Daoy (cell line): Measurements from ENCODE around the gene NDUFAF8. TPM values are rescaled to one million over a fixed set of nuclear protein-coding genes. Genes with fewer than 3 reads are reported as not detected.
A peak's percentile ranks its signal among the peaks of the same experiment; 100 is the strongest.

ENCODE experiments used
- DNase-seq: peaks from one replicate; pipeline ENCODE4 v3.0.0-alpha.2; 2015; ENCODE audit warnings: low read depth
- total RNA-seq: library from RNA; depleted of rRNA; stranded (reverse); fragments of >200 nt; shearing (Covaris generic); gene quantifications from 2 replicates; pipeline ENCODE4 v1.2.3, GENCODE V29; 2014; rRNA removed

NDUFAF8 gene
- 59.5 and 75.5 TPM in 2 replicates for total RNA-seq

GRCh38 chr17:81238815-81239713, at the start of gene NDUFAF8, which contains the start of gene TEPSIN:
Gene NDUFAF8, plus strand, starts transcription at chr17:81239318. Its CDS starts 46 bp downstream, at chr17:81239364.
Gene TEPSIN, minus strand, starts transcription at chr17:81239055. Its CDS starts 22 bp downstream, at chr17:81239033.
- DNase-seq = peak; percentile 99

GRCh38 chr17:81189670-81190530, 49.2 kb upstream of the NDUFAF8 start:
- no peak for DNase-seq

GRCh38 chr17:81190591-81190990, 48.5 kb upstream of the NDUFAF8 start:
- DNase-seq = no peak

DNA sequence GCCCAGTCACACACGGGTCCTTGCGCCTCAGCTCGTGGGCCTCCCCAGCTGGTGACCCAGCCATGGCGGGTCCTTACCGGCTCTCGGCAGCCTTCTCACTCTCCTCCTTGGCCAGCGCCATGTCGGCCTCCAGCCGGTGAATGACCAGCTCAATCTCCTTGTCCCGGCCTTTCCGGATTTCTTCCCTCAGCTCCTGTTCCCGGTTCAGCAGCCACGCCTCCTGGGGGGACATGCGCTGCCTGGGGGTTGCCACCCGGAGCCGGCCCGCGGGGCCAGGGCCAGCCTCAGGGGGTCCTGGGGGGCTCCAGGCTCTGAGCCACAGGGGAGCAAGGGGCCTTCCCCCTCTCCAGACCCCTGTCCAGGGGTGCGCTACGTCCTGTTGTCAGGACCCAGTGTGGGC, 48.0 kb upstream of the NDUFAF8 start:
- no peak for DNase-seq

- DNase-seq = no peak
Measured at GRCh38 chr17:81191646-81192045, 47.5 kb upstream of the NDUFAF8 start.

- no peak for DNase-seq
Measured at GRCh38 chr17:81192386-81193050, 46.6 kb upstream of the NDUFAF8 start.

DNA sequence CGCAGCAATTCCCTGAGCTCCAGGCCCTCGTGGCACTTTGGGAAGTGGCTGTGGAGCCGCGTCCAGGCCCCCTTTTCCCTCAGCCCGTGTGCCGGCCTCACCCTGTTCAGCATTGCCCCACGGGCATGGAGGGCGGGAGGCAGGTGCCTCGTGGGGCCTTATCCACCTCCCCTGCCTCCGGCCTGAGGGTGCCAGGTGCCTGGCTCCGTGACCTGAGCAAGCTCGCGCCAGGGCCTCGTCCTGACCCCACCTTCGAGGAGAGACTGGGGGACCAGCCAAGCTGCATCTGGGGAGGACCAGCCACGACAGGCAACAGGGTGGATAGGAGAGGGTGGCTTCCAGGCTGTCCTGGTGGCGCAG, 46.1 kb upstream of the NDUFAF8 start:
- DNase-seq = no peak

- DNase-seq = no peak
Measured at GRCh38 chr17:81193470-81194224, 45.5 kb upstream of the NDUFAF8 start.

DNA sequence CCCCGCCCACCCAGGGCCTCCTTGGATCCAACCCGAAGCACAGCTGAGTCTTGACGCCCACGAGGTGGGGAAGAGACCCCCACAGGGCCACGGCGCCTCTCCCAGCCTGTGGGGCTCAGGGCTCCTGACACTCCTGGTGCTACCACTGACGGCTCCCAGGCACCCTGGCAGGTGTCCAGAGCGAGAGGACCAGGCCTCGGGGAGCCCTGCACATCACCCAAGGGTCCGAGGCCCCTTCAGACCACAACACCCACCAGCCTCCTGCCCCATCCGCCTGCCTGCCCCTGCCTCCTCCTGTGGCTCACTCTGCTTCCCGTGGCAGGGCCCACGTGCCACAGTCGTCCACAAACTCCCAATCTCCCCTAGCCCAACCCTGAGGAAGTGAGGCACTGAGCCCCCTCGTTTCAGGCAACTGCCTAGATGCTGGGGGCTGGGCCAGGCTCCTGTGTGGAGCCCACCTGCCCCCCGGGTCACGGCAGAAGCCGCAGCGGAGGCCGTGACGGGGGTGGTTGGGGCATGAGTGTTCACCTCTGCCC, 44.8 kb upstream of the NDUFAF8 start:
- DNase-seq = no peak

- DNase-seq = no peak
Measured at GRCh38 chr17:81194941-81195901, 43.9 kb upstream of the NDUFAF8 start.

GRCh38 chr17:81195941-81196495, 43.1 kb upstream of the NDUFAF8 start:
- DNase-seq = no peak

DNA sequence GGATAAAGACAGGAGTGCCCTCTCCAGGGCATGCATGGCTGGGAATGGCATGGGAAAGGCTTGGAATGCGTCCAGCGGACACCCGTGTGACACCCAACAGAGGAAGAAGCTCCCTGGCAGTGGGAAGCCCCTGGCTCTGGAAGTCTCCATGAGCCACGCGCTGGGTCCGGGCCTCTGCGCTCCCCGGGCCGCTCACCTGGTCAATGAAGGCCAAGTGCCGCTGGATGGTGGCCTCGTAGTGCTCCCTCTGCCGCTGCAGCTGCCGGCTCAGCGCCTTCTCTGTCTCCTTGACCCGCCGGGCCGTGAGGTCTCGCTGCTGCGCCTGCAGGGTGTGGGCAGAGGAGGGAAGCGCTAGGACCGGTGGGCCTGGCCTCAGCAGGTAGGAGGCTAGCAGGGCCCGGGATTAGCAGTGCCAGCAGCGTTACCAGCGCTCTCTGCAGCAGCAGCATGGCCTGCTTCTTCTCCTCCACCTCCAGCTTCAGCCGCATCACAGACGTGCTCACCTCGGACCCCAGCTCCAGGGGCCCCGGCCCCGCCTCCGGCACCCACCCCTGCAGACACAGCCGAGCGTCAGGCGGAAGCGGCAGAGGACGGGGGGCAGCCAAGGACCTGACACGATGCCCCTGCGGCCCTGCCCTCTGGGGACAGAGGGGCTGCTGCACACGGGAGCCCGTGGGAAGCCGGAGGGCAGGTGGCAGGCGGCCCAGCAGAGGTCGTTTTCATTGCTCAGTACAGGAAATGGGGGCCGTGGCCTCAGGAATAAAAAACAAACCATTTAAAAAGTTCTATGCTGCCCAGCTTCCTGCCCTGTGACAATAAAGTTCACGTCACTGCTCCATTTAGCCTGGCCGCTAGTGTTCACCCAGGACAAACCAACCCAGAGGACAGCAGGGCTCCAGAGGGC, 42.4 kb upstream of the NDUFAF8 start:
- no peak for DNase-seq

GRCh38 chr17:81197409-81197795, 41.7 kb upstream of the NDUFAF8 start:
- DNase-seq = no peak

DNA sequence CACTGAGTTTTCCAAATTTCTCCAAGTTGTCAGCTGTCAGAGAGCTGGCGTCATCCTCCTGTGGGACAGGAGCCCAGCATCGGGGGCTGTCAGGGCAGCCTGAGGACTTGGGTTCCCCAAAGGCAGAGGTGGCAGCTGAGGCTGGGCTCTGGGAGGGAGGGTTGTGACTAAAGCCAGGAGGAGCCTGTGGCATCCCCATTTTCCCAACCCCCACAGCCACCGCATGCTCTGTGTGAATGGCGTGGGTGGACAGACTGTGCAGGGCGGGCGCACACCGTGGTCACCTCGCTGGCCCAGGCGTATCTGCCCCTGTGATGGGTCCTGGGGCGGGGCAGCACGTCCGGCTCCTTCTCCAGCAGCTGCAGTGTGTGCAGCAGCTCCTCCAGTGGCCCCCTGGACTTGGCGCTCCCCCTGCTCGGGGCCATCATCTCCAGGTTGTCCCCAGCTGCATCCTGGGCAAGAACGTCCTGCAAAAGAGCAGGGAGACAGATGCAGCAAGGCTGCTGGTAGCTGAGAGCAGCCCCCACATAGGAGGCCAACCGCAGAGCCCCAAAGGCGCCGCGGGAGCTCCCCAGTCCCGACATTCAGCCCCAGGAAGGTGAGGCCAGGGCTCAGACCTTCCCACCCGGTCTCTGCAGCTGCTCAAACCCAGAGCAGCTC, 41.2 kb upstream of the NDUFAF8 start:
- DNase-seq = no peak

DNA sequence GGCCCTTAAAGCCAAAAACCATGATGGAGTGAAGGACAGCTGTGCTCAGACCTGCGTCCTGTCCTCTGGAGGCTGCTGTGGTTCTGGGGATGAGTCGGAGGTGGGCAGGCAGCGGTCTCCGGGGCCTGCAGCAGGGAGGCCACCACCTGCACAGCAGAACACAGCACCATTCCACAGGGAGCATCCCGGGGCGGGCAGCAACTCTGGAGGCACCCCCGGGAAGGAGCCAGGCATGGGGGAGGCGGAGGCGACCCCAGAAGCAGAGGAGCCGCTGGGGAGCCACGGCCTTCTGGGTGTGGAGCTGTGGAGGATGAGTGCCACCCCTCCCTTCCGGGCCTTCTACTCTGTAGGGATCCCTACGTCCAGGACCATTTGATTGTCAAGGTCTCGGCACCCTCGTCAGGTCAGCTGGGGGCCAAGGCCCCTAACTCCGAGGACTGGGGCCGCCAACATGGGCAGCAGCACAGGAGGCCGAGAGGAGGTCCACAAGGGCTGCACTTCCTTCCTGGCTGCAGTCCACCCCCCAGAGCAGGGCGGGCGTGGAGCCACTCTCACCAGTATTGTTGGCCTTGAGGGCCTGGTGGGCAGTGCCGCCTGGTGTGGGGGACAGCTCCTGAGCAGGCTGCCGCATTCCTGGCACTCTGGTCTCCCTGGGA, 40.2 kb upstream of the NDUFAF8 start:
- DNase-seq = no peak

DNA sequence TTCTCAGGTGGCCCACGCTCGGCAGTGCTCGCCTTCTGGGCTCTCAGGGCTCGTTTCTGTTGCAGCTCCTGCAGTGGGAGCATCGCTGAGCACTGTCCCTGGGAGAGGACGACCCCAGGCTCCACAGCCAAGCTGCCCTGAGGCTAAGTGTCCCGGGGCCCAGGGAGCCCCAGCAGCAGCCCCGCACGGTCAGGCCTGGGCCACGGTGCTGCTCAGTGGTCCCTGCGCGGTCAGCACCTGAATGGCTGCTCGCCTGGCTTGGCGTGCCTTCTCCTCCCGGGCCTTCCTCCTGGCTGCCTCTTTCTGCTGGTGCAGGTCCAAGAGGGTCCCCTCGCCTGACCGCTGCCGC, 39.7 kb upstream of the NDUFAF8 start:
- no peak for DNase-seq

DNA sequence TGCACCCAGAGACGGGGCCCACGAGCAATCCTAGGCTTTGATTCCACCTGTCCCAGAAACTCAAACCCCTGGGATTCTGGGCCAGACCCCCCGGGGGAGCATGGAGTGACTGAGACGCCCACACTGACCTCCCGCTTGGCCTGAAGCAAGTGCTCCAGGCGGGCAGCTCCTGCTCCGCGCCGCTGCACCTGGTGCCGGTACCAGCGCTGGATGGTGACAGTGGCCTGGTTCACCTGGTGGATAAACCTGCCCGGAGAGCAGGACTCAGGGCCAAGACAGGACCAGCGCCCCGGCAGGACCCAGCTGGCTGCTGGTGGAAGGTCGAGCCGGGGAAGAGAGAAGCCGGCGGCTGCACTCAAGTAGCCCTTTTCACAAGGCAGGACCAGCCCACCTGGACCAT, 38.9 kb upstream of the NDUFAF8 start:
- no peak for DNase-seq
